Fibroblast of pulmonary artery (primary cell): ENCODE data around the gene CFL2.

Experiments
- DNase-seq: peaks from one replicate; pipeline ENCODE4 v3.0.0-alpha.2; 2010; ENCODE audit warnings: low read depth
- H3K4me3 ChIP-seq: replicated peaks from 2 replicates; pipeline ENCODE4 v1.5.1; 2011; ENCODE audit warnings: low read depth, mild to moderate bottlenecking, control low read depth, low read length, moderate library complexity
- CTCF ChIP-seq: IDR thresholded peaks from 2 replicates; pipeline ENCODE4 v1.5.1; 2011; ENCODE audit warnings: mild to moderate bottlenecking, control low read depth, low read length, inconsistent platforms; ENCODE audit errors: missing control alignments

The CFL2 gene

DNA sequence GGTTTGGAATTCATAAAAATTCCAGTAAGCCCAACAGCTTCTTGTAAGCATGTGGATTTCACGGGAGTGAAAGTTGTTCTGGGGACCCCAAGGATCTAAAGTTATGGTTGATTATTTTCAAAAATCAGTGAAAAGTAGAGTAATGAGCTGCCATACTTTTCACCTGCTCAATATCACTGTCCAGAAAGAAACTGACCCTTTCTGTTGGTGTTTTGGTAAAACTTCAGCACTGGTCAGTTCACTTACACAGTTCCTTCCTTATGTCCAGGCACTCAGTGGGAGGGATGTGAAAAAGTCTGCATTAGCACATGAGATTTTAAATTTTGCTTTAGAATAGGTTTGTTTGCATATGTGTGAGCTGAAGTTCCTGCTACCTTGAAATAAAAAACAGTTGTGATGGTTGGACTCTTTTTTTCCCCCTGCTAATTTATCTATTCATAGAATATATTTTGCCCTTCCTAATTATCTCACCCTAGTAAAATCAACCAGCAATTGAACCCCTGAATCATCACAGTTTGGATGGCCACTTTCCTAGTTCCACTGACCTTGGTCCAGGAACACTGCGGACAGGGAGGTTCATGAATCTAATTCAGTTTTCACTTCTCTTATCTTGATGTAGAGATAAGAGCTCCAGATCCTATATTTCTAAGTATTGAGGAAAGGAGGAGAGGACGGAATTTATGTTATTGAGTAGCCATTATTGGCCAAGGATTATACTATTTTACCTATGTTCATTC lies 25.8 kb downstream of the CFL2 start:
- TF ChIP-seq CTCF, result no peak
- no peak overlapping the region for H3K4me3 ChIP-seq
- no peak for DNase-seq

GRCh38 chr14:34685819-34686428 lies 28.5 kb downstream of the CFL2 start:
- no peak overlapping the region for H3K4me3 ChIP-seq
- TF ChIP-seq CTCF, result no peak
- DNase-seq, result no peak

DNA sequence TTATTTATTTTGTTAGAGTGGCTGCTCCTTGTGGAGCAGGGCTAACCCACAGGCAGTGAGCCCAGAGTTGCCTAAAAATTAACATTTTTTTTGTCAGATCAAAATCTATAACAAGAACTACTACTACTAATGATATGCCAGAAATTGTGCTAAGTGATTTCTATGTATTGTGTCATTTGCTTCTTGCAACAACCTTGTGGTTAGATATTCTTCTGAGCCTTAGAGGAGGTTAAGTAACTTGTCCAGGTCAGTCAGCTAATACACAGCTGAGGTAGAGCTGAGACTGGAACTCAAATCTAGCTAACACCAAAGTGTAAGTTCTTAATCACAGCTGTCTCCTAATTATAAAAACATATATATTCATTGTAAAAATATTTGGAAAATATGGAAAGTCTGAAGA lies 29.8 kb downstream of the CFL2 start:
- H3K4me3 ChIP-seq, result no peak overlapping the region
- TF ChIP-seq CTCF, result no peak
- DNase-seq, result peak; percentile 44

DNA sequence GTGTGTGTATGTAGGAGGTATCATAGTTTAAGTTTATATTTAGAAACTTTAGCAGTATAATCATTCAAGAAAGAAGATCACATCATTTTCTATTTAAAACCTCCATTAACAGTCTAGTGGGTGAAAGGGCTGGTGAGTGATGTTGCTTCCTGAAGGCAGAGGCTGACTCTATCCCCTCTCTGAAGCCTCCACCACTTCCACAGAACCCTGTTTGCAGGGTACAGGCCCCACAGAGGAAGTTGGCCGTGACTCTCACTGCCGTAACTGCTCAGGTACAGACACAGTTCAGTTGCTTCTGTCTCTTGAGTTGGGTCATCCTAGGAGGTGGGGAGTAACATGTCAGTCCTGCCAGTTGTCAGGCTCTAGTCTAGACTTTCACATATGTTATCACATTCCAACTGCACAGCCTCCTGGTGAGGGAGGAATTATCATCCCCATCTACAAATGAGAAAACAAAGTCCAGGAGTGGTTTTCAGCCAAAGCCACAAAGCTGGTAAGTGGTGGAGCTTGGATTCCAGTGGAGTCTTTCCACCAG lies 31.5 kb downstream of the CFL2 start:
- no peak overlapping the region for H3K4me3 ChIP-seq
- TF ChIP-seq CTCF, result no peak
- DNase-seq, result no peak

- no peak for DNase-seq
- TF ChIP-seq CTCF, result no peak
- no peak overlapping the region for H3K4me3 ChIP-seq
Observed at GRCh38 chr14:34680806-34681479, 33.5 kb downstream of the CFL2 start.

DNA sequence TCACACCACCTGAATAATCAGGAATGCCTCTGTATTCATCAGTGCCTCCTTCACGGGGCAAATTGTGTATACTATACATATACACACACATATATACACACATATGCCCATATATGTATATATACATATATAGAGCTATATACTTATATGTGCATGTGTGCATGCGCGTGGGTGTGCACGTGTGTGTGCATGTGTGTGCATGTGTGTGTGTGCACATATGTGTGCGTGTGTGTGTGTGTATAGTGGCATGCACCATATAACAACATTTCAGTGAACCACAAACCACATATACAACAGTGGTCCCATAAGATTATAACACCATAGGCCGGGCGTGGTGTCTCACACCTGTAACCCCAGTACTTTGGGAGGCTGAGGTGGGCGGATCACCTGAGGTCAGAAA lies 35.7 kb downstream of the CFL2 start:
- DNase-seq, result no peak
- no peak for TF ChIP-seq CTCF
- no peak overlapping the region for H3K4me3 ChIP-seq
